ENCODE data around the gene TGFB3.
"Not testable (repeated sequence)": the region's sequence is repeated elsewhere in the genome, so short reads cannot be mapped to it uniquely, and the experiment has no call there.

Gene TGFB3

GRCh38 chr14:75981426-75982265 is at the start of gene TGFB3:
TSS of gene TGFB3 (minus strand) at chr14:75981995. CDS start at chr14:75980893, 1,102 bp downstream.
- DNase-seq = peak; percentile 89

- no peak for DNase-seq
Observed at GRCh38 chr14:76024211-76024907, 42.6 kb upstream of the TGFB3 start.

GRCh38 chr14:76023757-76024156 is 42.0 kb upstream of the TGFB3 start:
- DNase-seq = no peak

GRCh38 chr14:76022991-76023390 is 41.2 kb upstream of the TGFB3 start:
- DNase-seq = no peak

- DNase-seq = no peak
Observed at GRCh38 chr14:76019676-76020075, 37.9 kb upstream of the TGFB3 start.

- no peak for DNase-seq
Observed at GRCh38 chr14:76015668-76016067, 33.9 kb upstream of the TGFB3 start.

GRCh38 chr14:76015191-76015590 is 33.4 kb upstream of the TGFB3 start:
- no peak for DNase-seq

GRCh38 chr14:76012354-76012753 is 30.6 kb upstream of the TGFB3 start:
- no peak for DNase-seq

GRCh38 chr14:76011930-76012329 is 30.1 kb upstream of the TGFB3 start:
- no peak for DNase-seq

- not testable (repeated sequence) for DNase-seq
Observed at GRCh38 chr14:76009627-76010026, 27.8 kb upstream of the TGFB3 start.

- DNase-seq = no peak
Observed at GRCh38 chr14:76007852-76008251, 26.1 kb upstream of the TGFB3 start.

- DNase-seq = no peak
Observed at GRCh38 chr14:76007379-76007778, 25.6 kb upstream of the TGFB3 start.

GRCh38 chr14:76006253-76006652 is 24.5 kb upstream of the TGFB3 start:
- DNase-seq = no peak

- DNase-seq = no peak
Observed at GRCh38 chr14:76002383-76002782, 20.6 kb upstream of the TGFB3 start.

GRCh38 chr14:75999511-76000190 is 17.9 kb upstream of the TGFB3 start:
- DNase-seq = no peak

GRCh38 chr14:75996488-75996887 is 14.7 kb upstream of the TGFB3 start:
- no peak for DNase-seq

- peak; percentile 31 for DNase-seq
Observed at GRCh38 chr14:75995372-75996041, 13.7 kb upstream of the TGFB3 start.

- DNase-seq = peak; percentile 49
Observed at GRCh38 chr14:75993567-75994041, 11.8 kb upstream of the TGFB3 start.

GRCh38 chr14:75991753-75992152 is 10.0 kb upstream of the TGFB3 start:
- no peak for DNase-seq

GRCh38 chr14:75990297-75990696 is 8.5 kb upstream of the TGFB3 start:
- no peak for DNase-seq

- DNase-seq = no peak
Observed at GRCh38 chr14:75989134-75989533, 7.3 kb upstream of the TGFB3 start.

GRCh38 chr14:75987201-75987970 is 5.6 kb upstream of the TGFB3 start:
- DNase-seq = no peak

All from kidney glomerular epithelial cell (primary cell).